Measurements from ENCODE around the gene GSG1L. TPM values are rescaled to one million over a fixed set of nuclear protein-coding genes. Genes with fewer than 3 reads are reported as not detected.

GSG1L gene
- total RNA-seq, 1 donor: not detected

- Histone ChIP-seq H3K4me1 (ENCODE audit: insufficient read depth, low read length) (no peaks in the 10 kb centered on the region), H3K27me3 (ENCODE audit: insufficient read depth, low read length) (peaks cover 9% of the 10 kb centered on the region), H3K9me3 (ENCODE audit: low read depth, low read length) (no peaks in the 10 kb centered on the region), H4K20me1 (ENCODE audit: insufficient read depth, low read length) (no peaks in the 10 kb centered on the region), H3K36me3 (ENCODE audit: insufficient read depth, low read length) (no peaks in the 10 kb centered on the region), H3K27ac (ENCODE audit: low read depth, low read length) (no peak overlapping the region), H3K4me3 (ENCODE audit: insufficient read depth, low read length) (no peak overlapping the region), H2AFZ (ENCODE audit: low read length) (no peak overlapping the region), H3K4me2 (ENCODE audit: insufficient read depth, low read length) (no peak overlapping the region), H3K79me2 (ENCODE audit: insufficient read depth, low read length) (no peaks in the 10 kb centered on the region)
- no peak for DNase-seq (ENCODE audit: insufficient read length, low spot score, missing footprints)
- no peak for TF ChIP-seq CTCF (IDR thresholded peaks at IDR 0.05; ENCODE audit: extremely low read depth, low read depth, low read length)
Measured at GRCh38 chr16:27801289-27801945, 262.1 kb downstream of the GSG1L start.

- no peaks in the 10 kb centered on the region for H4K20me1 ChIP-seq (ENCODE audit: insufficient read depth, low read length)
- no peak overlapping the region for H3K27ac ChIP-seq (ENCODE audit: low read depth, low read length)
- no peak for TF ChIP-seq CTCF (IDR thresholded peaks at IDR 0.05; ENCODE audit: extremely low read depth, low read depth, low read length)
- H3K9me3 ChIP-seq (ENCODE audit: low read depth, low read length): no peaks in the 10 kb centered on the region
- H3K4me3 ChIP-seq (ENCODE audit: insufficient read depth, low read length): no peak overlapping the region
- no peak overlapping the region for H2AFZ ChIP-seq (ENCODE audit: low read length)
- H3K79me2 ChIP-seq (ENCODE audit: insufficient read depth, low read length): no peaks in the 10 kb centered on the region
- DNase-seq (ENCODE audit: insufficient read length, low spot score, missing footprints): peak; percentile 54
- H3K27me3 ChIP-seq (ENCODE audit: insufficient read depth, low read length): peaks cover 9% of the 10 kb centered on the region
- no peaks in the 10 kb centered on the region for H3K4me1 ChIP-seq (ENCODE audit: insufficient read depth, low read length)
- H3K36me3 ChIP-seq (ENCODE audit: insufficient read depth, low read length): no peaks in the 10 kb centered on the region
- H3K4me2 ChIP-seq (ENCODE audit: insufficient read depth, low read length): no peak overlapping the region
Measured at GRCh38 chr16:27800817-27801216, 262.7 kb downstream of the GSG1L start.

- no peak for DNase-seq (ENCODE audit: insufficient read length, low spot score, missing footprints)
- Histone ChIP-seq H3K79me2 (ENCODE audit: insufficient read depth, low read length) (no peaks in the 10 kb centered on the region), H3K9me3 (ENCODE audit: low read depth, low read length) (no peaks in the 10 kb centered on the region), H3K27ac (ENCODE audit: low read depth, low read length) (no peak overlapping the region), H3K4me1 (ENCODE audit: insufficient read depth, low read length) (no peaks in the 10 kb centered on the region), H3K27me3 (ENCODE audit: insufficient read depth, low read length) (peaks cover 9% of the 10 kb centered on the region), H4K20me1 (ENCODE audit: insufficient read depth, low read length) (no peaks in the 10 kb centered on the region), H3K4me2 (ENCODE audit: insufficient read depth, low read length) (no peak overlapping the region), H2AFZ (ENCODE audit: low read length) (no peak overlapping the region), H3K4me3 (ENCODE audit: insufficient read depth, low read length) (no peak overlapping the region), H3K36me3 (ENCODE audit: insufficient read depth, low read length) (no peaks in the 10 kb centered on the region)
- TF ChIP-seq CTCF (IDR thresholded peaks at IDR 0.05; ENCODE audit: extremely low read depth, low read depth, low read length): no peak
Measured at GRCh38 chr16:27799896-27800295, 263.6 kb downstream of the GSG1L start.

- no peaks in the 10 kb centered on the region for H3K79me2 ChIP-seq (ENCODE audit: insufficient read depth, low read length)
- H3K4me2 ChIP-seq (ENCODE audit: insufficient read depth, low read length): no peak overlapping the region
- no peak for DNase-seq (ENCODE audit: insufficient read length, low spot score, missing footprints)
- no peak overlapping the region for H3K27ac ChIP-seq (ENCODE audit: low read depth, low read length)
- no peak overlapping the region for H3K4me3 ChIP-seq (ENCODE audit: insufficient read depth, low read length)
- no peaks in the 10 kb centered on the region for H3K36me3 ChIP-seq (ENCODE audit: insufficient read depth, low read length)
- H3K9me3 ChIP-seq (ENCODE audit: low read depth, low read length): no peaks in the 10 kb centered on the region
- TF ChIP-seq CTCF (IDR thresholded peaks at IDR 0.05; ENCODE audit: extremely low read depth, low read depth, low read length): no peak
- peaks cover 3% of the 10 kb centered on the region for H3K27me3 ChIP-seq (ENCODE audit: insufficient read depth, low read length)
- no peaks in the 10 kb centered on the region for H3K4me1 ChIP-seq (ENCODE audit: insufficient read depth, low read length)
- H2AFZ ChIP-seq (ENCODE audit: low read length): no peak overlapping the region
- no peaks in the 10 kb centered on the region for H4K20me1 ChIP-seq (ENCODE audit: insufficient read depth, low read length)
Measured at GRCh38 chr16:27798241-27798640, 265.3 kb downstream of the GSG1L start.

Measured in osteoblast (primary cell).